Measurements from ENCODE around the gene UGT1A7.

The UGT1A7 gene

GRCh38 chr2:233821196-233821595 is 139.5 kb downstream of the UGT1A7 start:
- no peak for DNase-seq (ENCODE audit: extremely low read depth, low read depth)
- TF ChIP-seq CTCF (IDR thresholded peaks at IDR 0.05; ENCODE audit: low read depth, low read length, missing control alignments) = no peak
- no peak overlapping the region for H3K4me3 ChIP-seq (replicated peaks; ENCODE audit: low read depth, low read length)

DNA sequence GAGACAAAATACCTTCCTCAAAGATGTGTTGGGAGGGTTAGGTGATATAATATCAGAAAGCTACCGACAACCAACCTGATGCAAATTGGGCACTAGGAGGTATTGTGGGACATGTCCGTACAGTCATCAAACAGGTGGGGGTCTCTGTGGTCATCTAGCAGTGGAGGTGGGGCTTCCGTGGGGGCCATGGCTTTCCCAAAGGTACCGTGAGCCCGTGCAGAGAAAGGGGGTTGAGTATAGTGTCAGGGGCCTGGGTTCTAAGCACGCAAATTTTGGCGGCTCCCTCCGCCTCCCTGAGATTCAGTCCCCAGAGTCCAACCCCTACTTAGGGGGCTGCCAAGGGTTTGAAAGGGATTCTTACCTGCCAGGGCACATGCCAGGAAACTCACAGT is 140.0 kb downstream of the UGT1A7 start:
- TF ChIP-seq CTCF (IDR thresholded peaks at IDR 0.05; ENCODE audit: low read depth, low read length, missing control alignments) = no peak
- DNase-seq (ENCODE audit: extremely low read depth, low read depth) = no peak
- H3K4me3 ChIP-seq (replicated peaks; ENCODE audit: low read depth, low read length) = no peak overlapping the region

DNA sequence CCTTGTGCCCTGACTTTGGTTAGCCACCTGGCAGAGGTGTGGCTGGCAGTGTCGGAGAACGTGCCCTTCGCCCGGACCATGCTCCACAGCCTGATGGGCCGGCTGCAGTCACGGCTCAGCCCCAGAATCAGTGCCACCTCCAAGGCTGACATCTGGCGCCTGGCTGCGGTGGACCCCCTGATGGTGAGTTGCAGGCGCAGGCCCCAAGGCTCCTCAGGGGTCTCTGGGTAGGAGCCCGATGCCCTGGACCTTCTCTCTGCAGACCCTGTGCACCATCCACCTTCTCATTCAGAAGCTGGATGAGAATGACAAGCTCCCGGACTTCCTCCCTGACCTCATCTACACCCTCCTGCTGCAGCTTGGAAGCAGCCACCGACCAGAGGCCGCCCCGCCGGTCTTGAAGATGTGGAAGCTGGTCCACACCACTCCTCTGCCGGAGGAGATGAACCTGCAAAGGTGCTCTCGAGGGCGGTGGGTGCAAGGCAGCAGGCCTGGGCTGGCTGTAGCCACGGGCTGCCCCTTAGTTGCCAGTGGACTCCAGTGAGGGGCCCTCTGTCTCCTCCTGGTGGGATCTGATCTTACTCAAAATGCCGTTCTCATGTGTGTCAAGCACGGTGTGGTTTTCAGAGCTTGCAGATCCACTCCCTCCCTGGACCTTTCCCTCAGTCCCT is 140.5 kb downstream of the UGT1A7 start:
- DNase-seq (ENCODE audit: extremely low read depth, low read depth) = no peak
- no peak overlapping the region for H3K4me3 ChIP-seq (replicated peaks; ENCODE audit: low read depth, low read length)
- TF ChIP-seq CTCF (IDR thresholded peaks at IDR 0.05; ENCODE audit: low read depth, low read length, missing control alignments) = no peak
